ENCODE measurements around the gene BCL11A. TPM values are rescaled to one million over a fixed set of nuclear protein-coding genes. Genes with fewer than 3 reads are reported as not detected.
A peak's percentile ranks its signal among the peaks of the same experiment; 100 is the strongest.

The BCL11A gene
- total RNA-seq, 6 donors from 2014 or later = 2.7 to 12.7 (median 5.4) TPM

DNA sequence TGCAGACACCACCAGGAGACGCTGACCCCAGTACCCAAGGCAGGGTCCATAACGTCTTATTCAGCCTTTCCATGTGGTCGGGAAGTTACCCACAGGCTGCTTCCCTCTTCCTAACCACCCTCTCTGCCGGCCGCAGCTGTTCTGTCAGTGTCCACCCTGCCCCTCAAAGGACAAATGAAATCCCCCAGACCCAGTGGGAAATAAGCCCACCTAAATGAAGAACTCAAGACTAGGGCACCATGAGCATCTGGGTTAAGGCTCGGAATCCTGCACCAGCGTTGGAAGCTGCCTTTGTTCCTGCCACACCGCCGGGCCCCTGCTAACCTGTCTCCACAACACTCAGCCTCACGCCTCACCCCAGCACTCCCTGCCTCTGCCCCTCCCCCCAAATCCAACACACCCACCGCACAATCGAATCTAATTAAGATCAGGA is 21.7 kb downstream of the BCL11A start:
- 56 to 65% methylated on average over 11 to 12 of the region's 12 CpGs for WGBS, 2 donors
- TF ChIP-seq, protein P1, sequence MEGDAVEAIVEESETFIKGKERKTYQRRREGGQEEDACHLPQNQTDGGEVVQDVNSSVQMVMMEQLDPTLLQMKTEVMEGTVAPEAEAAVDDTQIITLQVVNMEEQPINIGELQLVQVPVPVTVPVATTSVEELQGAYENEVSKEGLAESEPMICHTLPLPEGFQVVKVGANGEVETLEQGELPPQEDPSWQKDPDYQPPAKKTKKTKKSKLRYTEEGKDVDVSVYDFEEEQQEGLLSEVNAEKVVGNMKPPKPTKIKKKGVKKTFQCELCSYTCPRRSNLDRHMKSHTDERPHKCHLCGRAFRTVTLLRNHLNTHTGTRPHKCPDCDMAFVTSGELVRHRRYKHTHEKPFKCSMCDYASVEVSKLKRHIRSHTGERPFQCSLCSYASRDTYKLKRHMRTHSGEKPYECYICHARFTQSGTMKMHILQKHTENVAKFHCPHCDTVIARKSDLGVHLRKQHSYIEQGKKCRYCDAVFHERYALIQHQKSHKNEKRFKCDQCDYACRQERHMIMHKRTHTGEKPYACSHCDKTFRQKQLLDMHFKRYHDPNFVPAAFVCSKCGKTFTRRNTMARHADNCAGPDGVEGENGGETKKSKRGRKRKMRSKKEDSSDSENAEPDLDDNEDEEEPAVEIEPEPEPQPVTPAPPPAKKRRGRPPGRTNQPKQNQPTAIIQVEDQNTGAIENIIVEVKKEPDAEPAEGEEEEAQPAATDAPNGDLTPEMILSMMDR (IDR thresholded peaks at IDR 0.05) = no peak
- TF ChIP-seq EP300 (IDR thresholded peaks at IDR 0.05) (no peak), POLR2A (IDR thresholded peaks at IDR 0.05) (no peak), POLR2AphosphoS5 (IDR thresholded peaks at IDR 0.05) (no peak)
- Histone ChIP-seq H3K4me1 (peaks cover 6 to 20% (median 14%) of the 10 kb centered on the region in 4 donors), H3K27ac (no peak overlapping the region), H3K36me3 (no peaks in the 10 kb centered on the region), H3K4me3 (no peak overlapping the region), H3K27me3 (peaks cover 0 to 3% (median 0%) of the 10 kb centered on the region in 4 donors), H3K9me3 (no peaks in the 10 kb centered on the region)
- ATAC-seq (ENCODE audit: low FRiP score in 2 of 2) (no peak), DNase-seq (no peak)

DNA sequence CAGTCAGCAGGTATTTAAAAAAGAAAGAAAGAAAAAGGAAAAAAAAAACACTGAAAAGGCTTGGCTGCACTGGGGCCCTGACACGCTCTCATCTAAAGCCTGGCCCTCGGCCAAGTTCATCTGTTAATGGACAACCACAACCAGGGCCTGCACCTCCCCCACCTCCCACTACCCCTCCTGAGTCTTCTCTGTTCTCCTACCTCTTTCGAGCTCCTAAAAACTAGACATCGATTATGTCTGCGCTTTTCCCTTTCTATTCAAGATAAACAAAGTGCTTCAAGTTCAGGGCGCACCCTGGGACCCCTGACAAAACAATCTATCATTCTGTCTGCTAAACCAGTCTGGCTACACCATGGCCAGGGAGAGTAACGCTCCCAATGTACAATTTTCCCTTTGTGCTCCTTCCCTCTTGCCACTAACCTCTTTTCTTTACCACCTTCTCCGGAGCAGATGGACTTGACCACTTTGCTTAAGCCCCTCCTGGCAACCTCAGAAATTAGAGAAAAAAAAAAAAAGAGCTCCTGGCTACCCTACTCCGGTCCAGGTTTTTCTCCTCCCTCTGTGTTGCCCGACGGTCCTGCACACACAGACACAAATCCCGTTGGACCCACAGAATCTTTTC is 22.7 kb downstream of the BCL11A start:
- 17 to 20% methylated on average over 12 of the region's 12 CpGs for WGBS, 2 donors

DNA sequence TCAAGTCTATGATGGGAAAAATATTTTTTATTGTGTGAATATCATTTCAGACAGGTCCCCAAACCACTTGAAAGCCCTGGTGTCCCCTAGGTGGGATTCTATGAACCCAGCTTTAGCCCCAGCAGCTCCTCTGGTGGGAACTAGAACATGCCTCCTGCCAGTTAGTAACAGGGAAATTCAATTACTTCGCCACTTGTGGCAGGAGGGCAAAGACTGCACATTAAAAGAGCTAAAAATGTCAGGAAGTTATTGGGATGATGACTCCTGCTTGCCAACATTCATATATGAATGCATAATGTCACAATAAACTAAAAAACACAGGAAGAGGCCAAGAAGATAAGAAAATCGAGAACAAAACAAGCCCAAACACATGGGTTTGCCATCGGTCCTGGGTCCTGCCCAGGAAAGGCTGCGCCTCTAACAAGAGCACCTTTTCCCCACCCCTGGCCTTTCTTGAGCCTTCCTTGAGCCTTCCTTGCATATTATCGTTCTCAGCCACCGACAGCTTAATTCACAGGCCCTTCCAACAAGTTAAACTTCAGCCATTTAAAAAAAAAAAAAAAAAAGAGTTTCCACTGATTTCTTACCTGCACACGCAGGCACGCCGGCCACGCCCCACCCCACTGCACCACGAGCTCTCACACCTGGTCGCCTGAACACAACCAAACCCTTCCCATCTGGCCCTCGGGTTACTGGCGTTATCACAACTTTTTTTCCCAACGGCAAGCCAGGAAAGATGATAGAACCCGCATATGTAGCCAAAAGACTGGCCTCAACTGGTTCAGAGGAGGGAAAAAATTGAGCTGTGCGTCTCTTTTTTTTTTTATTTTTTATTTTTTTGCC is 23.4 kb downstream of the BCL11A start:
- ATAC-seq (ENCODE audit: low FRiP score in 2 of 2) (no peak), DNase-seq (peak in 1 of 2 donors; percentile 75)
- Histone ChIP-seq H3K4me1 (peaks cover 6 to 20% (median 14%) of the 10 kb centered on the region in 4 donors), H3K9me3 (no peaks in the 10 kb centered on the region), H3K27me3 (peaks cover 0 to 3% (median 0%) of the 10 kb centered on the region in 4 donors), H3K36me3 (no peaks in the 10 kb centered on the region), H3K4me3 (peak overlapping the region in 1 of 4 donors; percentile 9), H3K27ac (no peak overlapping the region)
- TF ChIP-seq POLR2AphosphoS5 (IDR thresholded peaks at IDR 0.05) (no peak), POLR2A (IDR thresholded peaks at IDR 0.05) (no peak), EP300 (IDR thresholded peaks at IDR 0.05) (no peak)
- TF ChIP-seq, protein P1 (IDR thresholded peaks at IDR 0.05) = no peak
- WGBS, 2 donors = 36 to 37% methylated on average over 17 of the region's 17 CpGs

More for the DNA sequence above, 22.7 kb downstream of the BCL11A start:
- Histone ChIP-seq H3K27ac (no peak overlapping the region), H3K4me1 (peaks cover 6 to 20% (median 14%) of the 10 kb centered on the region in 4 donors), H3K4me3 (peak overlapping the region in 1 of 4 donors; percentile 9), H3K27me3 (peaks cover 0 to 3% (median 0%) of the 10 kb centered on the region in 4 donors), H3K36me3 (no peaks in the 10 kb centered on the region), H3K9me3 (no peaks in the 10 kb centered on the region)
- no peak for ATAC-seq (ENCODE audit: low FRiP score in 2 of 2)
- DNase-seq = peak in 1 of 2 donors; percentile 89
- no peak for TF ChIP-seq POLR2AphosphoS5 (IDR thresholded peaks at IDR 0.05)

DNA sequence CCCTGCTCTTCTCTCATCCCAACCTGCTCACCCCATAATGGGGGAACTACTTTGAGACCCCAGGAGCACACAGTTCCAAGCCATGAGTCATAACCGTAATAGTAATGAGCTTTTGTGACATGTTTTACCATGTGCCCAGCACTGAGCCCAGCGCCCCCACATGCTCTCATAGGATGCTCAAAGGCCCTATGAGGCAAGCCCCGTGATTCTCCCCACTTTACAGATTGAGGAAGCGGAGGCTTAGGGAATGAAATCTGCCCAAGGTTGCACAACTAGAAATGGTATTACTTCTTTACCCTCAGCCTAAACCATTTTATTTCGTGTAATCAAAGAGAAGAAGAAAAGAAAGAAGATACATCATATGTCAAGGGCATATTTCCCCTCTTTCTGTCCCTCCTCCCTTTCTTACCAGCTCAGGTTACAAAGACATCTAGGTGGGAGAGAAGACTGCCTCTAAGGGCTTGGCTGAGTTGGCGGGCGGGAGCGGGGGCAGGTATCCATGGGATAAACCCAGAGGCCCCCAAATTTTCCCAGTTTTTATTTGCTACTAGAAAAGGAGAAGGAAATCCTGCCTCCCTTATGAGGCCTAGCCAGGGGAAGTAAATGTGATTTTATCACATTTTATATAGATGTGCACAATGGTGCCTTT is 24.2 kb downstream of the BCL11A start:
- WGBS, 2 donors = 64 to 72% methylated on average over 7 to 8 of the region's 8 CpGs
- DNase-seq = peak in 1 of 2 donors; percentile 64
- peak overlapping the region in 1 of 4 donors; percentile 36 for H3K27ac ChIP-seq
- H3K9me3 ChIP-seq = no peaks in the 10 kb centered on the region
- peaks cover 0 to 3% (median 0%) of the 10 kb centered on the region in 4 donors for H3K27me3 ChIP-seq
- no peak for TF ChIP-seq EP300 (IDR thresholded peaks at IDR 0.05)
- no peak for TF ChIP-seq POLR2AphosphoS5 (IDR thresholded peaks at IDR 0.05)
- TF ChIP-seq, protein P1 (IDR thresholded peaks at IDR 0.05) = no peak
- TF ChIP-seq POLR2A (IDR thresholded peaks at IDR 0.05) = no peak
- peak in 1 of 2 donors; percentile 35 for ATAC-seq (ENCODE audit: low FRiP score in 2 of 2)
- H3K36me3 ChIP-seq = no peaks in the 10 kb centered on the region
- peaks cover 6 to 20% (median 14%) of the 10 kb centered on the region in 4 donors for H3K4me1 ChIP-seq
- H3K4me3 ChIP-seq = no peak overlapping the region

Data from upper lobe of left lung (tissue), 6 donors.